Esophagus (tissue), 2 donors: ENCODE results near the gene BBX. TPM values are rescaled to one million over a fixed set of nuclear protein-coding genes. Genes with fewer than 3 reads are reported as not detected.

ENCODE experiments used
- H3K27ac ChIP-seq, 2 donors: one replicate each; pipeline ENCODE4 v1.5.1; 2013; ENCODE audit warnings: low read depth in 2 of 2, mild to moderate bottlenecking in 2 of 2, inconsistent platforms in 1 of 2, low read length in 1 of 2, moderate library complexity in 1 of 2
- H3K27me3 ChIP-seq, 2 donors: one replicate each; pipeline ENCODE4 v1.6.1; 2013; ENCODE audit warnings: low read length in 2 of 2, control low read depth in 1 of 2, mild to moderate bottlenecking in 1 of 2; ENCODE audit not compliant: insufficient read depth in 2 of 2, control insufficient read depth in 1 of 2
- H3K36me3 ChIP-seq, 2 donors: one replicate each; pipeline ENCODE4 v1.6.1; 2013; ENCODE audit warnings: low read length in 1 of 2; ENCODE audit not compliant: control insufficient read depth in 2 of 2, insufficient read depth in 2 of 2
- H3K4me1 ChIP-seq, 2 donors: one replicate each; pipeline ENCODE4 v1.6.1; 2013; ENCODE audit warnings: low read length in 1 of 2; ENCODE audit not compliant: control insufficient read depth in 2 of 2, insufficient read depth in 2 of 2
- H3K4me3 ChIP-seq, 2 donors: one replicate each; pipeline ENCODE4 v1.5.1; 2013; ENCODE audit warnings: low read length in 2 of 2, mild to moderate bottlenecking in 2 of 2, low read depth in 1 of 2, moderate library complexity in 1 of 2
- H3K9me3 ChIP-seq, 2 donors: one replicate each; pipeline ENCODE4 v1.6.1; 2013; ENCODE audit warnings: mild to moderate bottlenecking in 2 of 2, low read depth in 1 of 2, low read length in 1 of 2, moderate library complexity in 1 of 2; ENCODE audit not compliant: control insufficient read depth in 2 of 2, insufficient read depth in 1 of 2
- WGBS, 2 donors: extraction: QIAGEN DNeasy Blood & Tissue Kit; methylation state at CpG; one replicate each; pipeline ENCODE4 v1.1.7; 2013; 5-methylcytosine and 5-hydroxymethylcytosine counted together
- polyA plus RNA-seq, 2 donors: library from polyadenylated mRNA; stranded (reverse); fragments of 200-250 nt; gene quantifications; one replicate each; pipeline ENCODE4 v1.2.3, GENCODE V29; 2013
- donor health status: healthy with polysubstance abuse.
- donor health status: Bipolar disorder and iron deficiency.

Gene BBX
- polyA plus RNA-seq, 2 donors: 3.4 to 4.7 TPM

DNA sequence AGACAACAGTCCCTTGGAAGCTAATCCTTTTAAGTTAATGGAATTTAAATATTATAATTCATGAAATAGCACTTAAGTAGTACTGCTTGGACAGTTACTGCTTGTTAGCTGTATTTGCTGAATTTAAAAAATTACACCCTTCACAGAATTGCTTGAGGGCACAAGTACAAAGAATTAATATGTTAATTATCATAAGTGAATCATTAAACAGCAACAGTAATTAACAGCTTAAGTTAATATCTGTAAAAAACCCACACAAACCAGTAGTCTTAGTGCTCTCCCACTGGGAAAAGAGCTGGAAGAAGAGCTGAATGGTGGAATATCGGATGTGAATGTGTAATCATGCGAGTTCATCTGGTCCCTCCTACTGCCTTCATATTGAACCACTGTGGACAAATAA is 336.1 kb downstream of the BBX start:
- no peaks in the 10 kb centered on the region for H3K9me3 ChIP-seq
- H3K27me3 ChIP-seq: no peaks in the 10 kb centered on the region
- no peak overlapping the region for H3K4me3 ChIP-seq
- 87 to 92% methylated on average over 2 of the region's 2 CpGs for WGBS, 2 donors
- no peak overlapping the region for H3K27ac ChIP-seq
- no peaks in the 10 kb centered on the region for H3K36me3 ChIP-seq
- no peaks in the 10 kb centered on the region for H3K4me1 ChIP-seq

Other genes with a start within 250 kb of the BBX start
- gene CCDC54, start 145.5 kb upstream of the BBX start, polyA plus RNA-seq: not detected